Stimulated activated CD4-positive, alpha-beta T cell treated with anti-CD3 and anti-CD28 coated beads, TNF-alpha, amount 100 ng/mL, for 1 hour (primary cell): ENCODE results near the gene LRRC72.
"Not testable (repeated sequence)": the region's sequence is repeated elsewhere in the genome, so short reads cannot be mapped to it uniquely, and the experiment has no call there.

Source experiments
- DNase-seq, 3 donors: peaks; one replicate each; pipeline ENCODE4 v3.0.0-alpha.2; 2020; ENCODE audit warnings: low read depth in 3 of 3, low spot score in 1 of 3

Gene LRRC72

GRCh38 chr7:16579216-16579615, 52.6 kb downstream of the LRRC72 start:
- DNase-seq = no peak

DNA sequence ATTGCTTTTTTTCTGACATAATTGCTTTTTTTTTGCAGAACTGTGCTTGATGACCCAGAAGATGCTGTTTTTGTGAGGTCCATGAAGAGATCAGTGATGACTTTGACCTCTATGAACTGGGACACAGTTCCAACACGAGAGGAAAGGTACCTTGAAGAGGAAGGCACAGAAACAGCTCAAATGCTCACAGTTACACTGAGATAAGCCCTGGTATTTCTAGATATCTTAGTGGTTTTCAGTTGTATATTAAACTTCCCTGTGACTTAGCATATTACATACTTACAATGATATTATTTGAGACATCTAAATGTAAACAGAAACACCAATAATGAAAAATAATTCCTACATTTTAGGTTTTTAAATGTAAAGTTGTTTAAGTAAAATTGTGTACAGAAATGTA, 54.7 kb downstream of the LRRC72 start:
- DNase-seq = no peak

DNA sequence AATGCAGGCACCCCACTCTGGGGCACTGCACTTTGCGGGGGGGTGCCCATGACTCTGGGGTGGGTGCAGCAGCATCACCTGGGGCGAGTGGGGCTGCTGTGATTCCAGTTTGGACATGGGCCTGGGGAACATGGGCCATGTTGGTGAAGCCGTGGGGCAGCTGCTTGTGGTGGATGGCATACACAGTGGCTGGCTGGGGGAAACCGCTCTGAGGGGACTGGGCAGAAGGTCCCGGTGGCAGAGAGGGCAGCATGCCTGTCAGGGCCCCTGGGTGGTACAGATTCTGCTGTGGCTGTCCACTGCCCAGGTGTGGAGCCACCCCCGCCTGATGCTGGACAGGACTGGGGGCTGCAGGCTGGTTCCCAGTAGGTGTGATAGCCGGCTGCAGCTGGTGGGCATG, 57.2 kb downstream of the LRRC72 start:
- no peak for DNase-seq

DNA sequence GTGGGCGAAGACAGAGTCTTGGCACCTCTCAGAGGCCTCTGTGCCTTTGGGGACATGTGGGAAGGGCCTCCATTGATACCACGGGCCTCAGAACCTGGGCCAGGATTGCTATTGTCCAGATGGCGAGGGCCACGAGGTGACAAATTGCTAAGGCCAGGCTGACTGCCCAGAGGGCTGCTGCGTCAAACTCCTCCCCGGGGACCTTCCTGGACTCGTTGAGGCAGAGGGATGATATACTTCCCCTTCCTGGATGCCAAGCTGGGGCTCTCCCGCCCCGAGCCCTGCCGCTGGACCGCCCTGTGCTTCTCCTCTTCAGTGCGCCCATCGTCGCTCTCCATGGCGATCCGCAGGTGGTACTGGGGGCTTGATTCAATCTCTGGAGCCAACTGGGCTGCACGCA, 58.9 kb downstream of the LRRC72 start:
- no peak for DNase-seq

GRCh38 chr7:16586081-16586874, 59.7 kb downstream of the LRRC72 start:
- no peak for DNase-seq

GRCh38 chr7:16587129-16587528, 60.5 kb downstream of the LRRC72 start:
- DNase-seq = no peak

- DNase-seq = no peak
Observed at GRCh38 chr7:16587790-16588189, 61.2 kb downstream of the LRRC72 start.

DNA sequence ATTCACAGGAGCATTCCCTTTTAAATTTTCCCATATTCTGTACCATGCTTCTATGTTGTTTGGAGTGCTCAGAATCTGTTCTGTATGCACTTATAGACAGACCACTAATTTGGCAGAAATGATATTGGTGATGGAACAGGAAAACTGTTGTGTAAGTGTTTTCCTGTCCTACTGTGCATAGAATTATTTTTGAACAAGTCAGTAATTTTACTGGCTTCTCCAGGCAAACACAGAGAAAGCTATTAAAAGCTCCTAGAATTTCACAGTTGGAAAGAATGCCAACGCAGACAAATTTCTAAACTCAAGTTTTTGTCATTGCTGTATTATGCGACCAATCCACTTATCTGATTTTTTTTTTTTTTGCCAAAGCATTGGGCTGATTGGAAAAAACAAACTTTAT, 63.3 kb downstream of the LRRC72 start:
- DNase-seq = no peak

DNA sequence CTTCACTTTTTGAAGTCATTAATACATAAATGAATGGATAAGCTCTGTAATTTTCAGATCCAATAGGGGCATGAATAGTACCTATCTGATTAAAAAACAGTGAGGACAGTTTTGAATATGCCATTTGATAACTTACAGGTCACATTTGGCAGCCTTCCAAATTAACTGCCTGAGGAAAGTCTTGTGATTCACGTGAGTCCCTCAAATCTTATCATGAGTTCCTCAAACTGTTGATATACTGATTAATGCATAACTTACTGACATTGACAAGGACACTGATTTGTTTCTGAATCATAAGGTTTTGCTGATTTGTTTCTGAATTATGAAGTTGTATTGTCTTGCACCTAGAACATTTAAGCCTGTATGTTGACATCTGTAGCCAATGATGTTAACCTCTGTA, 63.8 kb downstream of the LRRC72 start:
- no peak for DNase-seq

DNA sequence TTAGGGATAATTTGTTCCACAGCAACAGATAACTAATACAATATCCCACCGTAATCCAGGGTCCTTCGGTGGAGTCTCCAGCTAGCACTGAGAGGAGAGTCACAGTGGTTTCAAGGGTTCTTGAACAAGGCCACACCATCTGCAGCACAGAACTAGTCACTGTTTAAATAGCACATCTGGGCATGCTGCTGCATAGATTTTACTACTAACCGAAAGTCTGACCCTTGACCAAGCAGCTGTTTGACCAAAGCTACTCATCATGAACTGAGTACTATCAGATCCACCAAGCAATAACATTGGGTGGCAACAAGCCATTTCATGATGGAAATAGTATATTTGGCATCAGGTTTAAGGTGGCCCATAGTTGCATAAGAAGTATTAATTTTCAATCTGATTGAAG, 65.8 kb downstream of the LRRC72 start:
- DNase-seq = no peak

DNA sequence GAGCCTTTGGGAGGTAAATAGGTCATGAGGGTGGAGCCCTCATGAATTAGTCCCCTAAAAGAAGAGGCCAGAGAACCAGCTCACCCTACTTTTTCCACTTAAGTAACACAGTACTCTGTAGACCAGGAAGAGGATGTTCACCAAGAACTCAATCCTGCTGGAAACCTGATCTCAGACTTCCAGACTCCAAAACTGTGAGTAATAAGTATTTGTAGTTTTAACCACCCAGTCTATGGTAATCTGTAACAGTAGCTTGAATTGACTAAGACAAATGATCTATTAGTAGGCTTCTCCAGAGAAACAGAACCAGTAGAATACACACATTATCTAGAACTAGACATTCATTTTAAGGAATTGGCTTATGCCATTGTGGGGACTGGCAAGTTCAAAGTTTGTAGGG, 67.4 kb downstream of the LRRC72 start:
- no peak for DNase-seq

DNA sequence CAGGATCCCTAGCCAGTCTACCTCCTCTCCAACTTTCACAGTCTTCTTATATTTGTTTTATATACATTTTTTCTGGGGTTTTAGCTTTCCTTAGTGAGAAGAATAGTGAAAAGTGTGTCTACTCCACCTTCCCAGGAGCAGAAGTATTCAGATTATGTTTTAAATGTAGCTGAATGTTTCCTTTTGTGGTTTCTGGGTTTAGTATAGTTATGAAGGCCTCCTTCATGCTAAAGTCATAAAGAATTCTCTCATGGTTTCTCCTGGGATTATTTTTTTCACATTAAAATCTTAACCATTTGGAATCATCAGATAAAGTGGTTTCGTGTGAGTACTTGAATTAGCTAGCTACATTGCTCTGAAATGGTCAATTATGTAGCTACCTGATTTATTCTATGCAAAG, 68.1 kb downstream of the LRRC72 start:
- DNase-seq = no peak

DNA sequence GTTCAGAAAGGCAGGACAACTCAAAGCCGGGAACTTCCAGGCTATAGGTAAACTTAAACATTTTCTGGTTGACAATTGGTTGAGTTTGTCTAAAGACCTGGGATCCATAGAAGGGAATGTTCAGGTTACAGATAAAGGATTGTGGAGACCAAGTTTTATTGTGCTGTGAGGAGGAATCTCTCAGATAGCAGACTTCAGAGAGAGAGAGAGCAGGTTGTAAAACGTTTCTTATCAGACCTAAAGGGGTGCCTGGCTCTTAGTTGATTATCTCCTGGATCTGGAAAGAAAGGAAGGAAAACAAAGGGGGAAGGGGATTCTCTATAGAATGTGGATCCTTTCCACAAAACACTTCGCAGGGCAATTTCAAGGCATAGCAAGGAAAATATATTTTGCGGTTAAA, 69.0 kb downstream of the LRRC72 start:
- not testable (repeated sequence) for DNase-seq

DNA sequence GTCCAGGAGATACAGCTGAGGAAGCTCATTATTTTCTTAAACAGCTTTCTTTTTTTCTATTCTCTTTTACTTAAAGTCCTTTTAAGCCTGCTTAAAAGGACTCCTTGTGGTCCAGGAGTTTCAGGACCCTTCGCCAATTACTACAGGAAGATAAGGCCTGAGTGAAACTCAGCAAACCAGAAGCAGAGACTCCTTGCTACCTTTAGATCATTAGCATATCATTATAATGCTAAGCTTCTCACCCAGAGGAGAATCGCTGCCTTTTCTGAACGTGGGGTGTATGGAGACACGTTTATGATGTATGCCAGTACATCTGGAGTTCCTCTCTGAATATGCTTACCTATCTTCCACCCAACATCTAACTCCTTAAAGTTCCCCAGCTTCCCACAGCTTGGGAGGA, 71.4 kb downstream of the LRRC72 start:
- no peak for DNase-seq

DNA sequence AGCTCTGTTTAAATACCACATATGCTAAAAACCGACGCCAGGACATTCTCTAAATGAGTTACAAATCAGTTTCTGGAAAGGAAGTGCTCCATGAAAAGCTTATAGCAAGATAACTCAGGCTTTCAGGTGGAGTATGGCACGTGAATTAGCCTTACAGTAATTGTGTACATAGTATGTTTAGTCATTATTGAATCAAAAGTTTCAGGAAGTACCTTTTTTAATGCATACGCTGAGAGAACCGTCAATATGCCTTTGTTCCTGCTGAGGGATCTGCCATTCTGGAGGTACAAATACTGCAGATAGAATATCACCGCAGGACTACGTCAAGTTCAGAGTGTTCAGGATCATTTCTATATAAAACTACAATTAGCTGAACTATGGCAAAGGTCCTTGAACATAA, 73.2 kb downstream of the LRRC72 start:
- DNase-seq = no peak

GRCh38 chr7:16603633-16604032, 77.0 kb downstream of the LRRC72 start:
- DNase-seq = no peak

- DNase-seq = no peak
Observed at GRCh38 chr7:16604054-16604453, 77.4 kb downstream of the LRRC72 start.

GRCh38 chr7:16606704-16607103, 80.1 kb downstream of the LRRC72 start:
- DNase-seq = no peak

DNA sequence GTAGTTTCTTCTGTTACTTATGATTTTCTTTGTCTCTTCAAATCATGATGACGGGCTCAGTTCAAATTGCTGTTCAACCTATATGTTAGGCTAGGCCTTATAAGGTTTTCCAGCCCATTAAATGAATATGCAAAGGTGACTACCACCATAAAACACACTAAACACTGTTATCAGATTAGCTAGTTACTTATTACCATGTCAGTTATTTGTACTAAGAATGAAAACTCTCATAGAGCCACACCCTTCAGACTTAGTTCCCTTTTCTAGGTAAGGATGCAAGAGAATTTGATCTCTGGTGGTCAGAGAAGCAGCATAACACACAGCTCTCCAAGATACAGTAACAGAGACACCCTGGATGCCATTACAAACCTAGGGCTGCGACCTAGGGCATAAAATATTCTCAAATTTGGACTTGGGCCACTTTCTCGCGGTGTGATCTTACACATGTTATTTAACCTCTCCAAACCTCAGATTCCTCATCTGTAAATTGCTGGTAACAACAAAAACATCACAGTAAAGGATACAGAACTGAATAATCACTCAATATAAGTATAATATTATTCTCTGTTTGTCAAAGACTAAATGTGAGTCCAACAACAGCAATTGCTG, 83.3 kb downstream of the LRRC72 start:
- no peak for DNase-seq

GRCh38 chr7:16611711-16612110, 85.1 kb downstream of the LRRC72 start:
- DNase-seq = no peak

DNA sequence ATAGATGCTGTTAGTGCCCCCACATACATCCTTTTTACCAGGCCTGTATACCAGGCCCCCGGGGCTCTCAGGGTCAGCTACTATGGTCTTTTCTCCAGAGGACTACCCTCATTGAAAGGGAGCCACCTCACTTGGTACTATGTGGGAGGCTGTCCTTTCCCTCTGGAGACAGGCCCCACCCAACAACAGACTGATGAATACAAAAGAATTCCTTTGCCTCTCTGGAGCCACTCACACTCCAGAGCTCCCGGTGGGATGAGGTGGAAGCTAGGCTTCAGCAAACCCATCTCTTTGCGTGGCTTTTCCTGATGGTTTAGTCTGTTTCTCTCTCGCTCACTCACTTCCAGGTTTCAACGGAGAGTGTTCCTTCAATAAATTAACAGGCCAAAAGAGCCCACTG, 88.6 kb downstream of the LRRC72 start:
- DNase-seq = no peak

DNA sequence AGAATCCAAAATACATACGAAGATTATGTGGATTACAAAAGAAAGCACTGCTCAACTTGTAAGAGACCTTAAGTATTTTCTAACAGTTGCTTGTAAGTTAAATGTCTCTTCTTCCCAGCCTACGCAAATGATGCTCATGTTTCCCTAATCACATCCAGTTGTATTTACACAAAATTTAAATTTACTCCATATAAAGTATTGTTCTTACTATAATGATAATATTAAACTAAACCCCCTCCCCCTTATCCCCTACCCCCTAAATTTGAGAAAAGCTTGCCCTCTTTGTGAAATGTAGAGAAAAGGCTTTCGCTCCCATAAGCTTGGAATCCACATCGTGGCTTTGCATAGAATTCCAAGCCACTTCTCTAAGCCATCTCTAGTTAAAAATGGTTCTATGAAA, 89.5 kb downstream of the LRRC72 start:
- DNase-seq = no peak

DNA sequence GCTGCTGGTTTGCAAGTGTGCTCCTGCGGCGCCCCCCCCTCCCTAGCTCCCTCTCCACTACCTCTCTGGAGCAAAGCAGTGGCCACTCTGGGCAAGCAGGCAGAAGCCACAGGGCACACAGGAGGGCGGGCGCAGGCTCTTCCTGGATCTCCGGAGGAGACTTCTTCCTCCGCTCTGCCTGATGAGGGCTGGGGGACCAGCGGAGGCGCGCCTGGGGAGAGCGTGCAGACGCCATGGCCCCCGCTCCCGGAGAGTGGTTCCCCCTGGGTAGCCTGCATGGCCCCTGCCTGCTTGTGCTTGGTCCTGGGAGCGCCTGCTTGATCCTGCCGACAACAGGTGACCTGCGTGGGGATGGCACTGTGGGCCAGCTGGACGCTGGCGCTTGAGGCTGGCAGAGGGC, 89.9 kb downstream of the LRRC72 start:
- no peak for DNase-seq
